Right kidney (tissue), 9 donors: ENCODE results near the gene LHFPL5.

Experiments
- DNase-seq: peaks from one replicate; pipeline ENCODE4 v3.0.0-alpha.2; 2016
- long read RNA-seq, 8 donors: transcript quantifications; one replicate each; lab custom pipeline, GENCODE V29; 2026

LHFPL5 gene
- long read RNA-seq, donor 1, result 0 reads
- long read RNA-seq, donor 2, partial matches to known transcripts, result 0 of 10 reads
- long read RNA-seq, donor 2, other reads (novel, unspliced or antisense), result 10 of 10 reads
- long read RNA-seq, donor 3, result 0 reads
- long read RNA-seq, donor 4, partial matches to known transcripts, result 19 of 19 reads
- long read RNA-seq, donor 4, other reads (novel, unspliced or antisense), result 0 of 19 reads
- long read RNA-seq, donor 5, result 0 reads
- long read RNA-seq, donor 6, result 0 reads
- long read RNA-seq, donor 7, partial matches to known transcripts, result 17 of 44 reads
- long read RNA-seq, donor 7, other reads (novel, unspliced or antisense), result 27 of 44 reads
- long read RNA-seq, donor 8, result 0 reads

DNA sequence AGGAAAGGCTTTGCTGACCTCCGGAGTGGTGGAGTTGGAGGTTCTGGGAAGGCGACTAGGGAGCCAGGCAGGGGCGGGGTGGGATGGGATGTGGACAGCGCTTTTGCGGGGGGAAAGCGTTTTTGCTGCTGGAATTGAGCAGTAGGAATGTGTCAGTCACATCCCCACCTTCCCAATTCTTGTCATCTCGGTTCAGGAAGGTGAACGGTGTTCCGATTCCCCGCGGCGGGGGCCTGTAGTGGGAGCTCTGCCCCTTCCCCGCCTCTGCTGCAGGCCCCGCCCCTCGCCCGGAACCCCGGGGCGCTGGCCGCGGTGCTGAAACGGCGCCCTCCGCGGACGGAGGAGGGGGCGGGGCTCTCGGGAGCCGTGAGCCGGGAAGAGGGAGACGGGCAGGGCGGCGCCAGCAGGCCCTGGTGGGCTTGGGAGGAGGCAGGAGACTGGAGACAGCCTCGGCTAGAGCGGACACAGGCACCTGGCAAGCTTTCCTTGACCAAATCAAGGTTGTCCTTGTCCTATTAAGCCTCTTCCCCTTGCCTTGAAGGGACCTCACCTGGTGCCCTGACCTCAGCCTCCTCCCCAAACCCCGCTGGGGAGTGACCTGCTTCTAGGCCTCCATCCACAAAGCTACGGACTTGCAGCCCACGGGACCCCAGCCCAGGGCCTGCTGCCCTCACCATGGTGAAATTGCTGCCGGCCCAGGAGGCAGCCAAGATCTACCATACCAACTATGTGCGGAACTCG, at the start of gene LHFPL5:
LHFPL5 (plus strand) TSS at position 357 of the 741 bp plus-strand sequence; CDS start at position 676, 319 bp downstream.
- peak; percentile 85 for DNase-seq

DNA sequence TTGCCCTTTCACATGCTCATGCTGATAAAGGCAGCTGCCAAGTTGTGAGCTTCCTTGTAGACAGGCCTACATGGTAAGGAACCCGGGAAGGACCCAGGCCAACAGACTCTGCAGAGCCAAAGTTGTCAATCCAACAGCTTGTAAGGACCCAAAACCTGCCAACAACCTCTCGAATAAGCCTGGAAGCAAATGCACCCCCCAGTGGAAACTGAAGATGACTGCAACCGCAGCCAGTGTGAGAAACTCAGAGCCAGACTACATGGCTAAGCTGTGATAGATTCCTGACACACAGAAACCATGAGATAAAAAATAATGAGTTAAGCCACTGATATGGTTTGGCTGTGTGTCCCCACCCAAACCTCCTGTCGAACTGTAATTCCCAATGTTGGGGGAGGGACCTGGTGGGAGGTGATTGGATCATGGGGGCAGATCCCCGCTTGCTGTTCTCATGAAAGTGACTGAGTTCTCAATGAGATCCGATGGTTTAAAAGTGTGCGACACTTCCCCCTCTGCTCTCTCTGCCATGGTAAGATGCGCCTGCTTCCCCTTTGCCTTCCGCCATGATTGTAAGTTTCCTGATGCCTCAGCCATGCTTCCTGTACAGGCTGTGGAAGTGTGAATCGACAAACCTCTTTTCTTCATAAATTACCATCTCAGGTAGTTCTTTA, 47.6 kb upstream of the LHFPL5 start:
- no peak for DNase-seq

DNA sequence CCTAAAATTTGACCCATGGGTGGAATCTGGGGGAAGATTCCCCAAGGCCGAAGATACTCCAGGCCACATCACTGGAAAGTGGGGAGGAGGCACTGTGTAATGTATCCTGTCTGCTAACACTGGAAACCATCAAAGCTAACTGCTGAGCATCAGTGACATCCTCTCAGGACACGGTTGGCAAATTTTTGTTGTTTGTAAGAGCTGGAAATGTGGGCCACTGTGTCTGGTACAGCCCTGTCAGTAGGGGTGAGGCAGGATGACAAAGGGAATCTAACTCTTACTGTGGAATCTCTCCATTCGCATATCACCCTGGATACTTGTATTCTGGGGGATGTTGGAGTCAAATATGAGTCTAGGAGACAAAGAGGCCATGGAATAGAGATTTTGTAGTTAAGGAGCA, 45.7 kb upstream of the LHFPL5 start:
- no peak for DNase-seq

DNA sequence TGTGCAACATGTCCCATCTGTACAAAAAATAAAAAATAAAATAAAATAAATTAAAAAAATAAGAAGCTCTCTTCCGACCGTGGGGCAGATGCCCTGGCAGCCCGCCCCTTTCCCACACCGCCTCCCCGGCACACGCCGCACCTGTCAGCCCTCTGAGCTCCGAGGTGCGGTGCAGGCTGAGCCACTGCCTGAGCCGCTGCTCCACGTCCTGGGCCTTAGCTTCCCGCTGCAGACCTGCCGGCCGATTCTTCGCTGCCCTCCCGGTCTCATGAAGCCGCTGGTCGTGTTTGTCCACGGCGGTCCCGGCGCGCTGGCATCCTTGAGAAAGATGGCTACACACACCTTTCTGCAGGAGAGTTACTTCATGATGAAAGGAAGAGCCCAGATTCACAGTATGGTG, 39.4 kb upstream of the LHFPL5 start:
- DNase-seq, result no peak

DNA sequence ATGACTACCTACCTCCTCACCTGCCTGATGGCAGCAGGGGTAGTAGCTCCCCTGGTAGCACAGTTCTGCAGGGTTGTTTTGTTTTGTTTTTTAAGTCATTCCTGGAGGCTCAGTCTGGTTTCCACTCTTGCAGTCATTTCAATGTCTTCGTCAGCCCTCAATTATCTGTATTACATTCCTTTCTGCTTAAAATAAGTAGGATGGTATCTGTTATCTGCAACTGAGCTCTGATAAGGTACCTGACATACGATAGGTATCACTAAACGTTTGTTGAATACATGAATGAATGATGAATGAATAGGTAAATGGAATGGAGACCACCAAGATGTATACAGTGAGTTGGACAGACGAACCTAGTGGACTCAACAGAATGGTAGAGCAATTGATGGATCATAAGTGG, 35.9 kb upstream of the LHFPL5 start:
- DNase-seq, result no peak

DNA sequence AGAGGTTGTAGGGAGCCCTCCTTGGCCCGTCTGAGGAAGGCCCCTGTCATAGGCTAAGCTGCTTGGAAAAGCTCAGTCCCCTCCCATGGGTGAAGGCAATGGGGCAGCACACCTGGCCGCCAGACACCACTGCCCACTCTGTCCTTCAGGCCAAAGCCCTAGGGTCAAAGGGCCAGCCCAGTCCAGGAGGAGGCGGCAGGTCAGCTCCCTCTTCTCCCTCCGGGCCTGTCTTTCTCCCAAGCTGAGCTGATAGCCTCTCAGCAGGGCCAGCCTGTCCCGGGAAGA, 33.9 kb upstream of the LHFPL5 start:
- DNase-seq, result no peak

DNA sequence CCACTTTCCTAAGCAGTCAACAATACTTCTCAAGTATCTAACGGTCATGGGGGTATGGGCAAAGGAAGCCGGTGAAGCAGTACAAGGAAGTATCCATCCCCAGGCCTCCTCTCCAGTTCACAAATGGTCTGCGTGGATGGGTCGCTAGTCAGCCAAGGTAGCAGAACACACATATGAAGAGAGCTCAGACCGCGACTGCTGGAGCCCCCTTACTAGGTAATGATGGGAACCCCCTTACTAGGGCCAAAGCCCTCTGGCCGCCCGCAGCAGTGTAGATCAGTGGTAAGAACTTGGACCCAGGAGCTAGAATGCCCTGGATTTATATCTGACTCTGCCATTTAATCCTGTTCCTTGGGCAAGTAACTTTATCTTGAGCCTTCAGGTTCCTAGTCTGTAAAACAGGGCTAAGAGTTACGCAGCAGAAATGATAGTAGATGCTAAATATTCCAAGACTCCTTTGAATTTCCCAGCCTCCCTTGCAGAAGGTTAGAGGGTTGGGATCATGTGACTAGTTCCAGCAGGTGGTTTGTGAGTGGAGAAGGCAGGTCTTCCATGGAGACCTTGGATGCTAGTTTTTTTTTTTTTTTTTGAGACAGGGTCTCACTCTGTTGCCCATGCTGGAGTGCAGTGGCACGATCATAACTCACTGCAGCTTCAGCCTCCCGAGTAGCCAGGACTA, 30.9 kb upstream of the LHFPL5 start:
- DNase-seq, result no peak

DNA sequence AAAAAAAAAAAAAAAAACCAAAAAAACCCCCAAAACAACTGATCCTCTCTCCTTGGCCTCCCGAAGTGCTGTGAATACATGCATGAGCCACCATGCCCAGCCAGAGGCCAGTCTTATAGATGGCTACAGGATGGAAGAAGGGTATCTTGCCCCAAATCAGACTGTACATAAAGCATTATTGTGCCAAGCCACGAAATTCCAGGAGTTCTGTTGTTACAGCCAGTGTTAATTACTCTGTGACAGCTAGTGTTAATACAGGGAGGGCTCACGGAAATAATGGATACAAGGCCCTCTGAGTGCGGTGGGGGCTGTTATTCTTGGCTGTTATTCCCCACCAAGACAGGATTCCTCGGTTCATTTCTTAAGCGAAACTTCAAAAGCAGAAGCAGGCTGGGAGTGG, 30.1 kb upstream of the LHFPL5 start:
- no peak for DNase-seq

DNA sequence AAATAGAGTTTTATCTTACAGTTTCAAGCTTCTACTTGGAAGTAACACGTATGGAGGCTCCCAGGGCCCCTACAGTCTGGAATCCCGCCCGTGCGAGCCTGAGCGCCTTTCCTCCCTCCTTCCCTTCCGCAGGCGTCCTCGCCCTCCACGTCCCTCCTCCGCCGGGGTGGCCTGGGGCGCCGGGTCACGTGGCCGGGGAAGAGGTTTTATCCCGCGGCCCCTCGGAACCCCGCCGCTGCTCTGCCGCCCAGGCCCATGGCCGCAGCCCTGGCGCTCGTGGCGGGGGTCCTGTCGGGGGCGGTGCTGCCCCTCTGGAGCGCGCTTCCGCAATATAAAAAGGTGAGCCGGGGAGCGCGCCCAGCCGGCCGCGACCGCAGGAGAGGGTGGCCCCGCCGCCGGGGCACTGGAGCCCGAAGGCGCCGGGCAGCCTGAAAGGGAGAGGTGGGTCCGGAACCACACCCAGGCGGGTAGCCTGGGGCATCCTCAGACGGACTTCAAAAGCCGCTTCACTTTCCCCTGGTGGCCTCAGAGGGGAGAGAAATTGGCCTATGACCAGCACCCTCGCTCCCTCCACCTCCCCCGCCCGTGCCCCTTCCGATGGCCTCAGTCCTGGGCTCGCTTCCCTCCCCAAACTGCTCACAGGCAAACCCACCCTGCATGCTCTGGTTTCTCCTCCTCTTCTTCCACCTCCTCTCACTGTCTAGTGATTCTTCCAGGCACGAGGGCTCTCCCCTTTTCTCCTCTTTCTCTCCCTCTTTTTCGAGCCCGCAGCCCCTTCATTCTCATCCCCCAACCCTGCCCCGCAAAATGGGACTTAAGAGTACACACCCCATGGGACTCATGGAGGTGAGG, 28.6 kb upstream of the LHFPL5 start, which contains the start of gene CLPSL2:
CLPSL2 (plus strand) TSS at position 235 of the 852 bp plus-strand sequence; CDS start at position 256, 21 bp downstream.
- peak; percentile 78 for DNase-seq

DNA sequence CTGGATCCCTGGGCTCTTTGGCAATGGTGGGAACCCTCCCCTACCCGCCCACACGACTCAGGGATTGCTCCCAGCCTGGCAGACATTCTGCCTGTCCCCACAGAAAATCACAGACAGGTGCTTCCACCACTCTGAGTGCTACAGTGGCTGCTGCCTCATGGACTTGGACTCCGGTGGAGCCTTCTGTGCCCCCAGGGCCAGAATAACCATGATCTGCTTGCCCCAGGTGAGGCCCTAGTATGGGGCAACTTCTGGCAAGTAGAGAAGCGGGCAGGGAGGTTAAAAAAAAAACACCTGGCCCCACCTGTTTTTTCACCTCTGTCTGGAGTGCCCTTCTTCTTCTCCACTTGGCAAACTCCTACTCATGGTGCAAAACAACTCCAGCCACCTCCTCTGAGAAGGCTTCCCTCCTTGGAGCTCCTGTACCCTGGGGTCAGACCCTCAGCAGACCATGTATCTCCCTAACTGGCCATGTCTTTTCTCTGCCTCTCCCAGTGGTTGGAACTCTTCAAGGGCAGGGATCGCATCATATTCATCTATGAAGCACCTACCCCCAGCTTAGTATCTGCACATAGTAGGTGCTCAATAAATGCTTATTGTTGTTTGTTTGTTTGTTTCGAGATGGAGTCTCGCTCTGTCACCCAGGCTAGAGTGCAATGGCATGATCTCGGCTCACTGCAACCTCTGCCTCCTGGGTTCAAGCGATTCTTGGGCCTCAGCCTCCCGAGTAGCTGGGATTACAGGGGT, 27.6 kb upstream of the LHFPL5 start:
- no peak for DNase-seq

DNA sequence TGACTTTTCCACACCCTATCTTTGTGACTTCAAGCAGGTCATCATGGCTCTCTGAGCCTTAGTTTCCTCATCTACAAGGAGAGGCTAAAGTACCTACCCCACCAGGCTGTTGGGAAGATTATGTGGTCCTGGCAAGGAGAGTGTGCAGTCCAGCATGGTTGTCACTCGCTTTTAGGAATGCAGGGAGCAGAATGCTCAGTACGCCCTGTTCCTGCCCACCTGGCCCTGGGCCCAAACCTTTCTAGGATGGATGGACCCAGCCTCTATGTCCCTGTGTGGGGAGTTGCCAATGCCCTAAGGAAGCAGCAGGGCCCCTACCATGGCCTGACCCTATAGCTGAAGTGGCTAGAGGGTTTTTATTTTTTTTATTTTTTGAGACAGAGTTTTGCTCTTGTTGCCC, 26.7 kb upstream of the LHFPL5 start:
- no peak for DNase-seq

DNA sequence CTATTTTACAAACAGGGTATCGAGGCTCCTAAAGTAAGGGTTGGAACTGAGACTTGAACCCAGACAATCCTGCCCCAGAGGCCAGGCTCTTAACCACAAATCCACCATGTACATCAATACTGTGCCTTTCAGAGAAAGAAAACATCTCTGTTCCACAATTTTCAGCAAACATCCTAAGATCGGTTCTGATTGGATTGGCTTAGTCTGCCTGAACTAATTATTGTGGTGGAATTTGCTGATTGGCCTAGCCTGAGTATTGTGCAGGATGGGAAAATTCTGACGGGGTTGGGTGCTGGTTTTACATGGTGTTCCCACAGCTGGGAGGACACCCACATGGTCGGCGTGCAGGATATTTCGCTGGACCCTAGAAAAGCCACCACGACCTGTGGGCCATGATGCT, 24.4 kb upstream of the LHFPL5 start, which contains the start of gene CLPSL1:
CLPSL1 (plus strand) TSS at position 301 of the 400 bp plus-strand sequence; CDS start at position 393, 92 bp downstream.
- DNase-seq, result no peak

DNA sequence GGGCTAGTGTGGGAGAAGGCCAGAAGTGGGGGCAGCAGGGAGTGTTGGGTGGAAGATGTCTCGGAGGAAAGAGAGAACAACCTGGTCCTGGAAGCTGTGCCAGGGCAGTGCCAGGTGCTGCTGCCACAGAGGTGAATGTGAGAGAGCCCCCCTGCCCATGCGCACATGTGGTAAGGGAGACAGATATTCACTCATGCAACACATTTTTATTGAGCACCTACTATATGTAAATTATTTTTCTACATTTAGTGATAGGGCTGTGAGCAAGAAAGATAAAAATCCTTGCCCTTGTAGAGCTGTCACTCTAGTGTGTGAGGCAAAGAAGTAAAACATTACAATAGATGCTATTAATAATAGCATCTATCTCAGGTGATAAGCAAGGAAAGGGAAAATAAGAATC, 23.9 kb upstream of the LHFPL5 start:
- DNase-seq, result no peak

DNA sequence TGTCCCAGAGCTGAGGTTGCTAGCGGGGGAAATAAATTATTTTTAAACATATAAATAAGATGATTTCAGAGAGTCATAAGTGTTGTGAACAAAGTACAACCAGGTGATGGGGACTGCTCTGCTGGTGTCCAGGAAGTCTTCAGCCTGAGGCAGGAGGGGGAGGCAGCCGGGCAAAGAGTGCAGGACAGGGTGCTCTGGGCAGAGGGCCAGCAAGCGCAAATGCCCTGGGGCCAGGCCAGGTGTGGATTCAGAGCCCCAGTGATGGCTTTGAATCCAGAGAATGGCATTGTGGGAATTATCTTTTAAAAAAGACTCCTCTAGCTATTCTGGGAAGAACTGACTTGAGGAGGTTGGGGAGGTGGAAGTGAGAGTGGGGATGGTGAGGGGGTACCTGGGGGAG, 22.7 kb upstream of the LHFPL5 start:
- DNase-seq, result no peak

DNA sequence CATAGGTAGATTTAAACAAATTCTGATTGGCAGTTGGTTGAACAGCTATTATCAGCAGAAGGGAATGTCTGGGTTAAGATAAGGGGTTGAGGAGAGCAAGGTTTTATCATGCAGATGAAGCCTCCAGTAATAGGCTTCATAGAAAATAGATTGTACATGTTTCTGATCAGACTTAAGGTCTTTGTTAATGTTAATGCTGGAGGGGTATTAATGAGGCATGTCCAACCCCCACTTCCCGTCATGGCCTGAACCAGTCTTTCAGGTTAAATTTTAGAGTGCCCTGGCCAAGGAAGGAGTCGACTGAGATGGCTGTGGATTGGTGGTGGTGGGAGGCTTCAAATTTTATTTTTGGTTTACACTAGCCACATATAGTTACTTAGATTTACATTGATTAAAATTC, 21.0 kb upstream of the LHFPL5 start:
- DNase-seq, result no peak

DNA sequence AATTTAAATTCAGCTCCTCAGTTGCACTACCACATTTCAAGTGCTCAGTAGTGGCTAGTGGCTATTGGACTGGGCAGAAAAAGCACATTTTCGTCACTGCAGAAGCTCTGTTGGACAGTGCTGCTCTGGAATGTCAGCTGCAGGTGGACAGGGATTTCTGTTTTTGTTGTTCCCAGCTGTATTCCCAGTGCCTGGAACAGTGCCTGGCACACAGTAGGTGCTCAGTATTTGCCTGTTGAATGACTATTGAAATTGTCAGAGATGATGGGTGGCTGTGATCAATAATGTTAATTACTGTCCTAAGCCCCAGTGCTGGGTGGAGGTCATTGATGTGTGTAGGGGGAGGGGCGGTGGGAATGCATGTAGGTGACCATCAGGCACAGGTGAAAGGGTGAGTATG, 18.9 kb upstream of the LHFPL5 start:
- no peak for DNase-seq

DNA sequence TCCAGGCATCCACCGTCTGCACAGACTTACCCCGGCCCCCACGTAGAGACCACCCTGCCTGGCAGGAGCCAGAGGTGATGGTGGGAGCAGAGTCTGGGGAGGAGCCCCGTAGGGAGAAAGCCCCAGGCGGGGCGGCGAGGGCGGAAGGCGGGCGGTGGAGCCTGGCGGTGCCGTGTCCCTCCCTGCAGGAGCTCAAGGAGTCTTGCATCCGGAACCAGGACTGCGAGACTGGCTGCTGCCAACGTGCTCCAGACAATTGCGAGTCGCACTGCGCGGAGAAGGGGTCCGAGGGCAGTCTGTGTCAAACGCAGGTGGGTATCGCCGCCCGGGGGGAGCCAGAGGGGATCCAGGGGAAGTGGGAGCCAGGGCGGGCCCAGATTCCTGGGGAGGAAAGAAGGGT, 18.3 kb upstream of the LHFPL5 start:
- peak; percentile 58 for DNase-seq

DNA sequence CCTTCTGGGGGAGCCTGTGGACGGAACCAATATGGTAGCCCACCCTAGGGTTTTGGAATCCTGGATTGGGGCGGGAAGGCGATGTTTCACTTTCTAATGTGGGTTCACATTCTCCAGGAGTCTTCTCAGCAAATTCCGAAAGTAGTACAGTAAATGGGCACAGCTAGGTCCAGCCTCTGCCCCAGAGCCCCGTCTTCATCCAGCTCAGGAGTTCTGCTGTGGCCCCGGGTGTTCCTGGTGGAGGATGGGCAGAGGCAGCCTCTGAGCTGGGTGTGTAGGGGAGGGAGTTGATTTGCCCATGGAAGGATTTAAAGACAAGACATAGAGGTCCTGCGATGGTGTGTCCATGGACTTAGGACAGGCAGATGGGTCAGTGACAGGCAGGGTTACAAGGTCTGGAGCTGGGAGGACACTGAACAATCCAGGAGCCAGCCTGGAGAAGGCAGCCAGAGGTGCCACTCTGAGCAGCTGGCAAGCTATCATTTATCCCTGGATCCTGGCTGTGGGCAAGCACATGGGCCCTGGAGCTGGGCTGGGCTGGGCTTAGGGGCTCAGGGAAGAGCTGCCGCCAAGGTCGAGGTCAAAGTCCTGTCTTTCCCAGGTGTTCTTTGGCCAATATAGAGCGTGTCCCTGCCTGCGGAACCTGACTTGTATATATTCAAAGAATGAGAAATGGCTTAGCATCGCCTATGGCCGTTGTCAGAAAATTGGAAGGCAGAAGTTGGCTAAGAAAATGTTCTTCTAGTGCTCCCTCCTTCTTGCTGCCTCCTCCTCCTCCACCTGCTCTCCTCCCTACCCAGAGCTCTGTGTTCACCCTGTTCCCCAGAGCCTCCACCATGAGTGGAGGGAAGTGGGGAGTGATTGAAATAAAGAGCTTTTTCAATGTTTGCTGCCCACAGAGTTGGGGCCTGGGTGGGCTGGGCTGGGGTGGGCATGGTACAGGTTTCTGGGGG, 17.6 kb upstream of the LHFPL5 start:
- no peak for DNase-seq

DNA sequence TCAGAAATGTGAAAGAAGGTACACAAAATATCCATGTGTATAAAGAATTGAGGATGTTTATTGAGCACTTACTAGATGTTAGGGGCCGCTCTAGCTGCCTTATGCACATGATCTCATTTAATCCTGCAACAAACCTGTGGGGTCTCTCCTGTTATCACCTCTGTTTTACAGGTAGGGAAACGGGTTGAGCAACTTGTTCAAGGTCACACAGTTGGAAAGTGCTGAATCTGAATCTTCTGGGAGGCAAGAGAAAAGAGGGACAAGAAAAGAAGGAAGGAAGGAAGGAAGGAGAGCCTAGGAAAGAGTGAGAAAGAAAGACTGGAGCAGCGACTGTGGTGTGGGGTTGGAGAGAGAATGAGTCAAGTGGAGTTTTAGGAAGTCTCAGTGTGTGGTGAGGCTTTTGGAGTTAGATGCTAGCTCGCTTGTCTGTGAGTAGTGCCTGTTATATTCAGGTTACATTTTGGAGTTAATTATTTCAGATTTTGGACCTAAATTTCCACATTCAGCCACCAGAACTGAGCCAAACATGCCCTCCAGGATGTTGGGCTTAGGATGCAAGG, 16.6 kb upstream of the LHFPL5 start:
- no peak for DNase-seq
